Measurements from ENCODE around the gene KDM4D. TPM values are rescaled to one million over a fixed set of nuclear protein-coding genes. Genes with fewer than 3 reads are reported as not detected.

Gene KDM4D
- total and polyA plus RNA-seq, 2 of the 4 experiments (the other 2 are of a cell fraction): 0.90 to 1.1 TPM

DNA sequence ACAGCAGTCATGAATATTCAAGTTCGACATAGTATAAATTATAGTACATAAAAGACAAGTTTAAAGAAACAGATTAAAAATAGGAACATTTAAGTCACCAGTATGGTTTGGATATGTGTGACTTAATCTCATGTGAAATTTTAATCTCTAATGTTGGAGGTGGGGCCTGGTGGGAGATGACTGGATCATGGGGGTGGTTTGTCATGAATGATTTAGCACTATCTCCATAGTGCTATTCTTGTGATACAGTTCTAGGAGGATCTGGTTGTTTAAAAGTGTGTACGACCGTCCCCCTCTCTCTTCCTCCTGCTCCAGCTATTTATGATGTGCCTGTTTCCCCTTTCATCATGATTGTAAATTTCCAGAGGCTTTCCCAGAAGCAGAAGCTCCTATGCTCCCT is 54.8 kb downstream of the KDM4D start:
- H3K9me3 ChIP-seq (ENCODE audit: control insufficient read depth, insufficient read depth, low read length): no peaks in the 10 kb centered on the region
- H2AFZ ChIP-seq (replicated peaks; ENCODE audit: low read length, poor library complexity): no peak overlapping the region
- H3K23ac ChIP-seq (ENCODE audit: low read depth, low read length): no peak overlapping the region
- H4K20me1 ChIP-seq (ENCODE audit: insufficient read depth, low read length): no peaks in the 10 kb centered on the region
- ChIA-PET CTCF (no interaction called here), POLR2A (ENCODE audit: unreplicated experiment) (no interaction called here)
- H3K27me3 ChIP-seq (ENCODE audit: control insufficient read depth, insufficient read depth, low read length): peaks cover 5% of the 10 kb centered on the region
- no peak overlapping the region for H3K56ac ChIP-seq (ENCODE audit: extremely low read depth, insufficient read depth, low read length)
- no peak overlapping the region for H3K14ac ChIP-seq (replicated peaks; ENCODE audit: low read depth, low read length)
- no peaks in the 10 kb centered on the region for H3K4me1 ChIP-seq (ENCODE audit: control insufficient read depth, insufficient read depth, low read length)
- in situ Hi-C loops (cut with MboI; ENCODE audit: low sequenced_read_pairs) (no loop called here), intact Hi-C loops (cut with micrococcal nuclease) (no loop called here), dilution Hi-C loops (cut with HindIII; ENCODE audit: low sequenced_read_pairs, unreplicated experiment) (no loop called here)
- no peak overlapping the region for H2AK5ac ChIP-seq (ENCODE audit: low read depth, low read length)
- no peak overlapping the region for H2AK9ac ChIP-seq (replicated peaks; ENCODE audit: low read depth, low read length, poor library complexity)
- ATAC-seq (ENCODE audit: low read depth): no peak
- H3K36me3 ChIP-seq (ENCODE audit: control insufficient read depth, insufficient read depth, low read length): no peaks in the 10 kb centered on the region
- H3K27ac ChIP-seq (ENCODE audit: insufficient read depth, low read length): no peak overlapping the region
- DNase-seq: no peak
- H3K18ac ChIP-seq (ENCODE audit: low read depth, low read length): no peak overlapping the region
- no peak overlapping the region for H4K91ac ChIP-seq (ENCODE audit: insufficient read depth, low read depth, low read length)
- H3K9ac ChIP-seq (ENCODE audit: low read depth, low read length): no peak overlapping the region
- no peaks in the 10 kb centered on the region for H3K9me1 ChIP-seq (ENCODE audit: insufficient read depth, low read length)
- no peak overlapping the region for H2BK15ac ChIP-seq (ENCODE audit: low read depth, low read length)
- TF ChIP-seq RCOR1 (IDR thresholded peaks at IDR 0.05; ENCODE audit: insufficient replicate concordance, low read length) (no peak), CHD1 (IDR thresholded peaks at IDR 0.05; ENCODE audit: low read depth, low read length) (no peak), MXI1 (IDR thresholded peaks at IDR 0.05; ENCODE audit: borderline replicate concordance, low read depth, low read length) (no peak), POLR2A (IDR thresholded peaks at IDR 0.05; ENCODE audit: low read depth, low read length) (no peak), MAZ (IDR thresholded peaks at IDR 0.05; ENCODE audit: borderline replicate concordance, low read depth, low read length) (no peak), SMC3 (IDR thresholded peaks at IDR 0.05; ENCODE audit: low read depth, low read length) (no peak), BHLHE40 (IDR thresholded peaks at IDR 0.05; ENCODE audit: low read depth, low read length) (no peak)
- TF ChIP-seq, protein P1, sequence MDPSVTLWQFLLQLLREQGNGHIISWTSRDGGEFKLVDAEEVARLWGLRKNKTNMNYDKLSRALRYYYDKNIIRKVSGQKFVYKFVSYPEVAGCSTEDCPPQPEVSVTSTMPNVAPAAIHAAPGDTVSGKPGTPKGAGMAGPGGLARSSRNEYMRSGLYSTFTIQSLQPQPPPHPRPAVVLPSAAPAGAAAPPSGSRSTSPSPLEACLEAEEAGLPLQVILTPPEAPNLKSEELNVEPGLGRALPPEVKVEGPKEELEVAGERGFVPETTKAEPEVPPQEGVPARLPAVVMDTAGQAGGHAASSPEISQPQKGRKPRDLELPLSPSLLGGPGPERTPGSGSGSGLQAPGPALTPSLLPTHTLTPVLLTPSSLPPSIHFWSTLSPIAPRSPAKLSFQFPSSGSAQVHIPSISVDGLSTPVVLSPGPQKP (IDR thresholded peaks at IDR 0.05; ENCODE audit: borderline replicate concordance, low read depth, low read length): no peak
- H3K4ac ChIP-seq (ENCODE audit: low read depth, low read length): no peak overlapping the region
- no peak overlapping the region for H2BK5ac ChIP-seq (ENCODE audit: low read depth, low read length, poor library complexity, severe bottlenecking)
- no peaks in the 10 kb centered on the region for H3K79me1 ChIP-seq (ENCODE audit: low read depth in 1 of 2, low read length in 2 of 2)
- no peak overlapping the region for H3K4me3 ChIP-seq (ENCODE audit: insufficient read depth, low read depth, low read length)
- BruUV-seq (replicated peaks): no TSS peak
- H2BK20ac ChIP-seq (ENCODE audit: low read depth, low read length): no peak overlapping the region
- no peak overlapping the region for H3K4me2 ChIP-seq (ENCODE audit: low read depth, low read length)
- H4K8ac ChIP-seq (ENCODE audit: low read depth in 2 of 2, low read length in 2 of 2): no peak overlapping the region
- H2BK120ac ChIP-seq (ENCODE audit: low read depth, low read length): no peak overlapping the region
- WGBS, 2 experiments (ENCODE audit: extremely low coverage in 2 of 2, insufficient read length in 1 of 2): no CpG with 5 or more reads among the region's 3 CpGs
- H4K5ac ChIP-seq (ENCODE audit: low read depth, low read length): no peak overlapping the region
